HEK293 (cell line): Measurements from ENCODE around the gene EFEMP1.

Source experiments
- AEBP2 ChIP-seq: fragments of 450-650 bp; formaldehyde crosslinking; IDR thresholded peaks from 2 replicates; pipeline ENCODE4 v1.5.1; 2016; ENCODE audit warnings: missing biosample characterization, missing genetic modification characterization, borderline replicate concordance
- BCL11B ChIP-seq: fragments of 450-650 bp; formaldehyde crosslinking; IDR thresholded peaks from 2 replicates; pipeline ENCODE4 v1.5.1; 2016; ENCODE audit warnings: low read depth, missing biosample characterization, missing genetic modification characterization
- GLI4 ChIP-seq: fragments of 450-650 bp; formaldehyde crosslinking; IDR thresholded peaks from 2 replicates; pipeline ENCODE4 v1.5.1; 2016; ENCODE audit warnings: missing biosample characterization, missing genetic modification characterization
- HOXC10 ChIP-seq: sonication (generic); formaldehyde crosslinking; IDR thresholded peaks from 2 replicates; pipeline ENCODE4 v1.8.1; 2023; ENCODE audit warnings: mild to moderate bottlenecking, missing genetic modification reagents
- INSM2 ChIP-seq: fragments of 450-650 bp; formaldehyde crosslinking; IDR thresholded peaks from 2 replicates; pipeline ENCODE4 v1.5.1; 2016; ENCODE audit warnings: missing biosample characterization, missing genetic modification characterization
- KLF1 ChIP-seq: fragments of 450-650 bp; formaldehyde crosslinking; IDR thresholded peaks from 2 replicates; pipeline ENCODE4 v1.5.1; 2016; ENCODE audit warnings: missing biosample characterization, missing genetic modification characterization
- PRDM6 ChIP-seq: fragments of 450-650 bp; formaldehyde crosslinking; IDR thresholded peaks from 2 replicates; pipeline ENCODE4 v1.5.1; 2017; ENCODE audit warnings: missing biosample characterization, missing genetic modification characterization
- SCRT1 ChIP-seq: fragments of 450-650 bp; formaldehyde crosslinking; IDR thresholded peaks from 2 replicates; pipeline ENCODE4 v1.5.1; 2016; ENCODE audit warnings: missing biosample characterization, missing genetic modification characterization, borderline replicate concordance
- SETDB1 ChIP-seq: IDR thresholded peaks from one replicate; pipeline ENCODE4 v1.6.1; 2017; ENCODE audit warnings: mild to moderate bottlenecking, low read length, moderate library complexity, mixed read lengths; ENCODE audit not compliant: insufficient read length
- ZBTB20 ChIP-seq: fragments of 450-650 bp; formaldehyde crosslinking; IDR thresholded peaks from 2 replicates; pipeline ENCODE4 v1.5.1; 2016; ENCODE audit warnings: missing biosample characterization, missing genetic modification characterization
- ZBTB48 ChIP-seq: fragments of 450-650 bp; formaldehyde crosslinking; IDR thresholded peaks from 2 replicates; pipeline ENCODE4 v1.5.1; 2016; ENCODE audit warnings: missing biosample characterization, missing genetic modification characterization
- ZNF114 ChIP-seq: fragments of 450-650 bp; formaldehyde crosslinking; IDR thresholded peaks from 2 replicates; pipeline ENCODE4 v1.5.0; 2017; ENCODE audit warnings: missing biosample characterization, missing genetic modification characterization
- ZNF157 ChIP-seq: fragments of 450-650 bp; formaldehyde crosslinking; IDR thresholded peaks from 2 replicates; pipeline ENCODE4 v1.5.1; 2016; ENCODE audit warnings: missing biosample characterization, missing genetic modification characterization
- ZNF169 ChIP-seq: fragments of 450-650 bp; formaldehyde crosslinking; IDR thresholded peaks from 2 replicates; pipeline ENCODE4 v1.5.1; 2016; ENCODE audit warnings: missing biosample characterization, missing genetic modification characterization
- ZNF175 ChIP-seq: fragments of 450-650 bp; formaldehyde crosslinking; IDR thresholded peaks from 2 replicates; pipeline ENCODE4 v1.5.1; 2016; ENCODE audit warnings: missing biosample characterization, missing genetic modification characterization
- ZNF184 ChIP-seq: fragments of 450-650 bp; IDR thresholded peaks from 2 replicates; pipeline ENCODE4 v1.5.1; 2018; ENCODE audit warnings: missing biosample characterization, mild to moderate bottlenecking, missing genetic modification characterization
- ZNF280D ChIP-seq: fragments of 450-650 bp; formaldehyde crosslinking; IDR thresholded peaks from 2 replicates; pipeline ENCODE4 v1.5.1; 2016; ENCODE audit warnings: missing biosample characterization, missing genetic modification characterization
- ZNF404 ChIP-seq: fragments of 450-650 bp; formaldehyde crosslinking; IDR thresholded peaks from 2 replicates; pipeline ENCODE4 v1.5.1; 2017; ENCODE audit warnings: missing biosample characterization, missing genetic modification characterization
- ZNF416 ChIP-seq: fragments of 450-650 bp; formaldehyde crosslinking; IDR thresholded peaks from 2 replicates; pipeline ENCODE4 v1.5.1; 2016; ENCODE audit warnings: missing biosample characterization, missing genetic modification characterization
- ZNF433 ChIP-seq: fragments of 450-650 bp; formaldehyde crosslinking; IDR thresholded peaks from 2 replicates; pipeline ENCODE4 v1.5.1; 2016; ENCODE audit warnings: missing biosample characterization, missing genetic modification characterization, low read depth
- ZNF48 ChIP-seq: fragments of 450-650 bp; formaldehyde crosslinking; IDR thresholded peaks from 2 replicates; pipeline ENCODE4 v1.5.1; 2016; ENCODE audit warnings: missing biosample characterization, missing genetic modification characterization
- ZNF530 ChIP-seq: fragments of 450-650 bp; formaldehyde crosslinking; IDR thresholded peaks from 2 replicates; pipeline ENCODE4 v1.5.1; 2016; ENCODE audit warnings: low read depth, missing biosample characterization, missing genetic modification characterization
- ZNF548 ChIP-seq: fragments of 450-650 bp; formaldehyde crosslinking; IDR thresholded peaks from 2 replicates; pipeline ENCODE4 v1.5.1; 2016; ENCODE audit warnings: missing biosample characterization, missing genetic modification characterization
- ZNF549 ChIP-seq: fragments of 450-650 bp; IDR thresholded peaks from 2 replicates; pipeline ENCODE4 v1.5.1; 2018; ENCODE audit warnings: missing biosample characterization, missing genetic modification characterization, mild to moderate bottlenecking, inconsistent platforms, moderate library complexity
- ZNF626 ChIP-seq: fragments of 450-650 bp; sonication (Bioruptor Pico); formaldehyde crosslinking; IDR thresholded peaks from 2 replicates; pipeline ENCODE4 v1.5.1; 2018; ENCODE audit warnings: missing biosample characterization, missing genetic modification characterization, inconsistent platforms
- ZNF701 ChIP-seq: fragments of 450-650 bp; formaldehyde crosslinking; IDR thresholded peaks from 2 replicates; pipeline ENCODE4 v1.5.1; 2016; ENCODE audit warnings: missing biosample characterization, missing genetic modification characterization
- ZNF791 ChIP-seq: fragments of 450-650 bp; formaldehyde crosslinking; IDR thresholded peaks from 2 replicates; pipeline ENCODE4 v1.5.1; 2016; ENCODE audit warnings: missing biosample characterization, missing genetic modification characterization
- ZNF837 ChIP-seq: fragments of 450-650 bp; formaldehyde crosslinking; IDR thresholded peaks from 2 replicates; pipeline ENCODE4 v1.5.1; 2016; ENCODE audit warnings: missing biosample characterization, missing genetic modification characterization
- ZXDB ChIP-seq: fragments of 450-650 bp; formaldehyde crosslinking; IDR thresholded peaks from 2 replicates; pipeline ENCODE4 v1.5.1; 2016; ENCODE audit warnings: missing biosample characterization, missing genetic modification characterization

The EFEMP1 gene

GRCh38 chr2:55839182-55839819 lies 84.3 kb downstream of the EFEMP1 start (continued):
- no peak for TF ChIP-seq ZBTB48 (tag by site-specific recombination)
- TF ChIP-seq ZNF184 (tag by site-specific recombination): no peak
- TF ChIP-seq INSM2: peak; percentile 64; the same call in 1 of the 2 replicates
- no peak for TF ChIP-seq BCL11B (tag by site-specific recombination)
- no peak for TF ChIP-seq ZNF114 (tag by site-specific recombination)
- no peak for TF ChIP-seq ZNF837 (tag by site-specific recombination)
- no peak for TF ChIP-seq ZNF701
- no peak for TF ChIP-seq KLF1 (tag by site-specific recombination)
- TF ChIP-seq GLI4 (tag by site-specific recombination): no peak
- no peak for TF ChIP-seq ZNF404 (tag by site-specific recombination)
- TF ChIP-seq ZNF157 (tag by site-specific recombination): no peak
- peak; percentile 44; the same call in 1 of the 2 replicates for TF ChIP-seq SCRT1 (tag by site-specific recombination)
- TF ChIP-seq ZNF626 (tag by site-specific recombination): no peak
- 0 out of 2 replicates have a peak, but pooled peaks have one; percentile 32 for TF ChIP-seq ZXDB
- no peak for TF ChIP-seq ZNF433 (tag by site-specific recombination)
- TF ChIP-seq ZNF791 (tag by site-specific recombination): no peak
- TF ChIP-seq ZNF549: no peak
- no peak for TF ChIP-seq AEBP2 (tag by site-specific recombination)
- TF ChIP-seq SETDB1: no peak
- TF ChIP-seq PRDM6: 0 out of 2 replicates have a peak, but pooled peaks have one; percentile 72
- TF ChIP-seq ZNF530 (tag by site-specific recombination): no peak
- no peak for TF ChIP-seq ZNF48
- TF ChIP-seq ZNF175 (tag by site-specific recombination): no peak
- no peak for TF ChIP-seq HOXC10
- no peak for TF ChIP-seq ZBTB20 (tag by site-specific recombination)
- no peak for TF ChIP-seq ZNF169 (tag by site-specific recombination)
- no peak for TF ChIP-seq ZNF416 (tag by site-specific recombination)
- no peak for TF ChIP-seq ZNF548 (tag by site-specific recombination)
- no peak for TF ChIP-seq ZNF280D (tag by site-specific recombination)
